ENCODE data around the gene PARD3B.

PARD3B gene

DNA sequence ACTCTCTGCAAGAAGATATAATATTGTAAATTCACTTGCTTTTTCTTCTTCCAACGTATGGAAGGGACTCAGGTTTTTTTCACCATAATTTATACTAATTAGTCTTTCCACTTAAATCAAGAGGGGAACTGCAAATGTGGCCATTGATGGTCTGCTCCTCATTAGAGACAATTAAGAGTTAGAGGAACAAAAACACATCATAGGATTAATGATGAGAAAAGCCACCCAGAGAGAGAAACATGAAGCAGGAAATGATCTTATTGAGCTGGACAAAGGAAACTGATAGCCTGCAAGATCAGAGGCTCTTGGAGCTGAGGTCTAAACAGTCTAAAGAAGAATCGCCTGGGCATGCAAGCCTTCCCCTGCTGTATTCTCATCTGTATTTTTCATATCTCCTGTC, 985.8 kb downstream of the PARD3B start:
- TF ChIP-seq, protein P1, sequence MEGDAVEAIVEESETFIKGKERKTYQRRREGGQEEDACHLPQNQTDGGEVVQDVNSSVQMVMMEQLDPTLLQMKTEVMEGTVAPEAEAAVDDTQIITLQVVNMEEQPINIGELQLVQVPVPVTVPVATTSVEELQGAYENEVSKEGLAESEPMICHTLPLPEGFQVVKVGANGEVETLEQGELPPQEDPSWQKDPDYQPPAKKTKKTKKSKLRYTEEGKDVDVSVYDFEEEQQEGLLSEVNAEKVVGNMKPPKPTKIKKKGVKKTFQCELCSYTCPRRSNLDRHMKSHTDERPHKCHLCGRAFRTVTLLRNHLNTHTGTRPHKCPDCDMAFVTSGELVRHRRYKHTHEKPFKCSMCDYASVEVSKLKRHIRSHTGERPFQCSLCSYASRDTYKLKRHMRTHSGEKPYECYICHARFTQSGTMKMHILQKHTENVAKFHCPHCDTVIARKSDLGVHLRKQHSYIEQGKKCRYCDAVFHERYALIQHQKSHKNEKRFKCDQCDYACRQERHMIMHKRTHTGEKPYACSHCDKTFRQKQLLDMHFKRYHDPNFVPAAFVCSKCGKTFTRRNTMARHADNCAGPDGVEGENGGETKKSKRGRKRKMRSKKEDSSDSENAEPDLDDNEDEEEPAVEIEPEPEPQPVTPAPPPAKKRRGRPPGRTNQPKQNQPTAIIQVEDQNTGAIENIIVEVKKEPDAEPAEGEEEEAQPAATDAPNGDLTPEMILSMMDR (IDR thresholded peaks at IDR 0.05; ENCODE audit: insufficient read depth, missing control alignments) = no peak
- FAIRE-seq (no peak), DNase-seq (ENCODE audit: insufficient read length, low spot score) (no peak)

DNA sequence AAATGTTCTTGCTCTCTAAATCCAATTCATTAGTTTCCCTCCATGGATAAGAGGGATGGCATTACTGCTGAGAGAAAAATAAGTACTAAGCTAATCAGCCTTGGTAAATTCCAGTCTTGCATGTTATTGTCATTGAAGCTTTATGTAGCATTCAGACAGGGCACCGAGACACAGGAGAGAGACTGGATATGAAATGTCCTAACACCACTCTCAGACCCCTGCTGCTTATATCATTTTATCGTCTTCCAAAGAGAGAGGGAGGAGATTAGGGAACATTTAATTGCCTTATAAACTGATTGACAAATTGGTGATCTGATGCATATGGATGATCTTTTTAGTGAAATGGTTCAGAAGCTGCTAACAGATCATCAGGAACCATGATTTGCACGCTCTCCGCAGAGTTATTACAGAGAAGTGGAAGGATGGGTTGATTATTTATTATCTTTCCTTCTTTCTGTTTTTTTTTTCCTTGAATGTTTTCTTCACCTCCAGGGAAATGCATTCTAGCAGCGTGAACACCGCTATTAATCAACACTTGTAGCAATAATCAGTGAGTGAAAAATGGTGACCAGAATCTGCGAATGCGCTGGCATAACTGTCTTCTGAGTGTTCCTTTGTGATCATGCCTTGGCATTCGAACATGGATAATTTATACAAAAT, 986.3 kb downstream of the PARD3B start:
- DNase-seq (ENCODE audit: insufficient read length, low spot score) (no peak), FAIRE-seq (peak; percentile 68)
- TF ChIP-seq, protein P1 (IDR thresholded peaks at IDR 0.05; ENCODE audit: insufficient read depth, missing control alignments) = no peak

DNA sequence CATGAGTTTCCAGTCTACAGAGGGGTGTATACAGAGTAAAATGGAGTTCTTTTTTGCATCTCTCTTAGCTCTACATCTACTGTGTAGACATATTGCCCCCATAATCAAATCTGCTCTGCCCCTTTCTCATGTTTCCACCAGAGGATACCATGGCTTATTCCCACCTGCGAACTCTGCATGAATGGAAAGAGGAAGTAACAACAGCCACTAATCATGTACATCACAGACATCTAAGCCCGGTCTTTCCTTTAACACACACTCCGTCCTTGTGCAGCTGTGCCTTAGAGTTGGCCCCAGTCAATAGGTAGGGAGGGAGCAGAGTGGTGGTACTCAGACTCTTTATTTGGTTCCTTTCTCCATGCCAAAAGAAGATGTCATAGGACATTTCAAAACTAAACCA, 989.7 kb downstream of the PARD3B start:
- FAIRE-seq (no peak), DNase-seq (ENCODE audit: insufficient read length, low spot score) (no peak)
- TF ChIP-seq, protein P1 (IDR thresholded peaks at IDR 0.05; ENCODE audit: insufficient read depth, missing control alignments) = no peak

DNA sequence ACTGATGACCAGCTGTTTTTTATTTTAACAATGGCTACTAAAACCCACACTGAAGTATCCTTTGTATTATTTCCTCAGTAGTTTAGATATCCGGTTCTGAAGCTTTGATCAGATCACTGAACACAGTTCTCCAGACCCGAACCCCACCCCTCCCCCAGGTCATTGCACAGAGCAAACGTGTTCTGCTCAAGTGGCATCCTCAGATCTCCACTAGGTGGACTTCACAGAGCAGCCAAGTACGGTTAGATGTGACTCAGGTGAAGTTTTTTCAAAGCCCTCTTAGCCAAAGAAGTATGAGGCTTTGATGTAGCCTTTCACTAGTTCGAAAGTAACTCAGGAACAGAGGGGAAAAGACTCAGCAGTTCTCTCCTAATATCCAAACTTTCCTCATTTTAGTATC, 994.3 kb downstream of the PARD3B start:
- no peak for FAIRE-seq
- DNase-seq (ENCODE audit: insufficient read length, low spot score) = no peak
- TF ChIP-seq, protein P1 (IDR thresholded peaks at IDR 0.05; ENCODE audit: insufficient read depth, missing control alignments) = no peak

DNA sequence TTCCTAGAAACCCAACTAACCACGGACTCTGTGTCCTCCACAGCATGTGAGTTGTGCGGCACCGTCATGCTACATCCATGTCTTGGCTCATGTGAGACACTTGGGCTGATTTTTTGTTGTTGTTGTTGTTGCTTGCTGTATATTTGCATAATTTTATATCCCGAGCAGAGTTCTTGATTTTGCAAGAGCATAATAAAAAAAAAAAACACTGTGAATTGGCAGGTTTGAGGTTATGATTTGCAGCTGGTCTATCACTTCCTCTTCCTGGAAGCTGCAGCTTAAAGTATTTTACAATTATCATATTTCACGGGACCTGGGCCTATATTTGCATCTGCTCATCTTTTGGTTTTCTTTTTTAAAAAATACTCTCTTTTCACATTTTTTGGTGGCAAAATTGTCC, 994.8 kb downstream of the PARD3B start:
- TF ChIP-seq, protein P1 (IDR thresholded peaks at IDR 0.05; ENCODE audit: insufficient read depth, missing control alignments) = no peak
- DNase-seq (ENCODE audit: insufficient read length, low spot score) (no peak), FAIRE-seq (no peak)

DNA sequence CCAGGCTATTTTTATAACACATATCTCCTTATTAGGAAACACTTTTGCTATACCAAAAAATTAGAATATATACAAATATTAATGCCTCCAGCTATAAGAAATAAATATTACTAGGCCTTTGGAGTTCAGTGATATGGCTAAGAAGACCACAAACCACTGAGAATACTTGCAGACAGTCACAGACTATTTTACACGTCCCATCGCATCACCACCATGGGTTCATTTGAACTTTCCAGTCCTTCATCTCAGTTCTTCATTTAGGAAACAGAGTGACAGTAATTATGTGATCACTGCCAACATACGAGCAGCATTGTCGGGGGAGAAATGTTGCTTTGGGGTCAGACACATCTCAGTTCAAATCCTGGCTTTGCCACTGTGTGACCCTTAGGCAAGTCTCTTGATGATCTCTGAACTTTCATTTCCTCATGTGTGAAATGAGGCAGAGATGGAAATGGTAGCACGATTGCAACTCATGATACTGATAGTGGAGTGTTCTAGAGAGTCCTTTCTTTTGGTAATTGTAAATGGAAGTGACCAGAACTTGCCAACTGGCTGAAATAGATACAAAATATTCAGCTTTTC, 998.1 kb downstream of the PARD3B start:
- no peak for FAIRE-seq
- DNase-seq (ENCODE audit: insufficient read length, low spot score) = no peak
- TF ChIP-seq, protein P1 (IDR thresholded peaks at IDR 0.05; ENCODE audit: insufficient read depth, missing control alignments) = no peak

DNA sequence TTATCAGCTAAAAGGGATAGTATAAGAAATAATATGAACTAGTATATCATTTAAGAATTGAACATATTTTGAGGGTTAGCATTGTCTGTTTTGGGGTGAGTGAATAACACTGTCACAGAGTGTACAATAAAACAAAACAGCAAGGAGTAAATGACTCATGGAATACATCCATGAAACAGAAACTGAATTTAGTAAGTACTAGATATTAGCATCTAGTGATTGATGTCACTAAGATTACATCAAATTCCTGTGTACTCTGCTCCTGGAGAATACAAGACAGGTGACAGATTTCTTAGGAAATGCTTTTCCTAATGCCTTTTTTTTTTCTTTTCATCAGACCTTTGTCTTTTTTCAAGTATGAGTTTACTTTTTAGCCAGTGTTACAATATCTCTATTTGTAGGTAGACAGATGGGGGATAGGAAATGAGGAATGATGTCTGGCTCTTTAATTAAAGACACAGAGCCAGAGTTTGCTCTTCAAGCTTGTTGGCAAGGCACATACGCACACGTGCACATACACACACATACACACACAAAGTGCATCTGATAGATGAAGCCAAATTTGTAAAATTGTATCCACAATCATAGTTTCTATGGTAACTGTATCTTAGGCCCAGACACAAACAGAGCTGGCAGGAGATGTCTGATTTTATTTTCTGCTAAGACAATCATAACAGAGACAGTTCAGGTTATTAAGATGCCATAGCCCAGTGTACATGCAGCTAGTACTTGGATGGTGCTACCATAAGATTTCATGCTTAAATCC, 998.8 kb downstream of the PARD3B start:
- FAIRE-seq = no peak
- TF ChIP-seq, protein P1 (IDR thresholded peaks at IDR 0.05; ENCODE audit: insufficient read depth, missing control alignments) = no peak
- DNase-seq (ENCODE audit: insufficient read length, low spot score) = no peak

Measured in D721Med (cell line).